Body of pancreas (tissue), 4 donors: ENCODE measurements around the gene FRMD5. TPM values are rescaled to one million over a fixed set of nuclear protein-coding genes. Genes with fewer than 3 reads are reported as not detected.
A peak's percentile ranks its signal among the peaks of the same experiment; 100 is the strongest.

Experiments used
- ATAC-seq: fragments of 150-250 bp; one replicate; pipeline ENCODE4 v1.9.1; 2016
- DNase-seq, 4 donors: peaks; one replicate each; pipeline ENCODE4 v3.0.0-alpha.2; 2019
- H3K27ac ChIP-seq, 4 donors: fragments of 200-600 bp; sonication (generic); 1 replicate in 3 of 4; 2 replicates in 1 of 4; pipeline versions ENCODE4 v1.5.1 to v1.6.1; 2016 to 2019; ENCODE audit warnings: mild to moderate bottlenecking in 1 of 4, mixed read lengths in 1 of 4, moderate library complexity in 1 of 4
- H3K27me3 ChIP-seq, 2 donors: fragments of 200-600 bp; sonication (generic); one replicate each; pipeline ENCODE4 v1.6.0; 2016; ENCODE audit warnings: mild to moderate bottlenecking in 1 of 2
- H3K36me3 ChIP-seq, 2 donors: fragments of 200-600 bp; sonication (generic); replicated peaks in 1 of 2; 2 replicates each; pipeline ENCODE4 v1.5.1; 2016; ENCODE audit warnings: low read depth in 2 of 2; ENCODE audit not compliant: insufficient read depth in 1 of 2
- H3K4me1 ChIP-seq: fragments of 200-600 bp; sonication (generic); one replicate; pipeline ENCODE4 v1.6.0; 2016
- H3K4me3 ChIP-seq, 2 donors: fragments of 200-600 bp; sonication (generic); 1 replicate in 1 of 2; 2 replicates in 1 of 2; pipeline ENCODE4 v1.5.1; 2016 to 2019
- H3K9me3 ChIP-seq, 3 donors: fragments of 200-600 bp; sonication (generic); 1 replicate in 2 of 3; 2 replicates in 1 of 3; pipeline ENCODE4 v1.5.1; 2016
- POLR2A ChIP-seq, 3 donors: fragments of 450-650 bp; IDR thresholded peaks; one replicate each; pipeline ENCODE4 v1.6.1; 2016; ENCODE audit warnings: antibody characterized with exemption in 3 of 3, mild to moderate bottlenecking in 2 of 3
- WGBS, 2 donors: methylation state at CpG; one replicate each; pipeline ENCODE4 v1.1.5; 2017; 5-methylcytosine and 5-hydroxymethylcytosine counted together
- intact Hi-C: fragments of 100-400 bp; cut with DNase I; formaldehyde crosslinking; loops from one replicate; pipeline ENCODE4 v1.15.1; 2023
- total RNA-seq, 2 donors: library from RNA; depleted of rRNA; stranded (reverse); fragments of >200 nt; gene quantifications; one replicate each; pipeline ENCODE4 v1.1.0, GENCODE V29; 2016
- TF ChIP-seq, protein P1 (sequence below), 7 experiments: fragments of 450-650 bp in 4 of 7; fragments of 200-600 bp in 3 of 7; sonication (generic) in 3 of 7; IDR thresholded peaks; one replicate each; pipeline ENCODE4 v1.5.1; 2016 to 2019; ENCODE audit warnings: antibody characterized with exemption in 7 of 7

The FRMD5 gene
- total RNA-seq, 2 donors from 2014 or later: 1.3 TPM; not detected in 1

GRCh38 chr15:43881944-43882343, 313.1 kb downstream of the FRMD5 start:
- no peaks in the 10 kb centered on the region for H3K36me3 ChIP-seq
- H3K4me3 ChIP-seq: no peak overlapping the region
- 75 to 79% methylated on average over 6 to 7 of the region's 7 CpGs for WGBS, 2 donors
- no peak overlapping the region for H3K27ac ChIP-seq
- TF ChIP-seq, protein P1, sequence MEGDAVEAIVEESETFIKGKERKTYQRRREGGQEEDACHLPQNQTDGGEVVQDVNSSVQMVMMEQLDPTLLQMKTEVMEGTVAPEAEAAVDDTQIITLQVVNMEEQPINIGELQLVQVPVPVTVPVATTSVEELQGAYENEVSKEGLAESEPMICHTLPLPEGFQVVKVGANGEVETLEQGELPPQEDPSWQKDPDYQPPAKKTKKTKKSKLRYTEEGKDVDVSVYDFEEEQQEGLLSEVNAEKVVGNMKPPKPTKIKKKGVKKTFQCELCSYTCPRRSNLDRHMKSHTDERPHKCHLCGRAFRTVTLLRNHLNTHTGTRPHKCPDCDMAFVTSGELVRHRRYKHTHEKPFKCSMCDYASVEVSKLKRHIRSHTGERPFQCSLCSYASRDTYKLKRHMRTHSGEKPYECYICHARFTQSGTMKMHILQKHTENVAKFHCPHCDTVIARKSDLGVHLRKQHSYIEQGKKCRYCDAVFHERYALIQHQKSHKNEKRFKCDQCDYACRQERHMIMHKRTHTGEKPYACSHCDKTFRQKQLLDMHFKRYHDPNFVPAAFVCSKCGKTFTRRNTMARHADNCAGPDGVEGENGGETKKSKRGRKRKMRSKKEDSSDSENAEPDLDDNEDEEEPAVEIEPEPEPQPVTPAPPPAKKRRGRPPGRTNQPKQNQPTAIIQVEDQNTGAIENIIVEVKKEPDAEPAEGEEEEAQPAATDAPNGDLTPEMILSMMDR (IDR thresholded peaks at IDR 0.05): peak; percentile 36 to 52 (median 39)
- TF ChIP-seq POLR2A (IDR thresholded peaks at IDR 0.05): no peak
- intact Hi-C loops: no loop called here
- H3K27me3 ChIP-seq: no peaks in the 10 kb centered on the region
- H3K9me3 ChIP-seq: no peaks in the 10 kb centered on the region
- peak; percentile 38 for ATAC-seq
- no peaks in the 10 kb centered on the region for H3K4me1 ChIP-seq
- peak in 3 of 4 donors; percentile 23 to 58 (median 24) for DNase-seq

- no peak overlapping the region for H3K4me3 ChIP-seq
- DNase-seq (no peak), ATAC-seq (no peak)
- no peaks in the 10 kb centered on the region for H3K36me3 ChIP-seq
- H3K9me3 ChIP-seq: no peaks in the 10 kb centered on the region
- 86 to 89% methylated on average over 4 of the region's 4 CpGs for WGBS, 2 donors
- H3K27ac ChIP-seq: no peak overlapping the region
- no peak for TF ChIP-seq POLR2A (IDR thresholded peaks at IDR 0.05)
- TF ChIP-seq, protein P1 (IDR thresholded peaks at IDR 0.05): no peak
- H3K4me1 ChIP-seq: no peaks in the 10 kb centered on the region
- intact Hi-C loops: no loop called here
- H3K27me3 ChIP-seq: no peaks in the 10 kb centered on the region
Observed at GRCh38 chr15:43881245-43881644, 313.8 kb downstream of the FRMD5 start.

DNA sequence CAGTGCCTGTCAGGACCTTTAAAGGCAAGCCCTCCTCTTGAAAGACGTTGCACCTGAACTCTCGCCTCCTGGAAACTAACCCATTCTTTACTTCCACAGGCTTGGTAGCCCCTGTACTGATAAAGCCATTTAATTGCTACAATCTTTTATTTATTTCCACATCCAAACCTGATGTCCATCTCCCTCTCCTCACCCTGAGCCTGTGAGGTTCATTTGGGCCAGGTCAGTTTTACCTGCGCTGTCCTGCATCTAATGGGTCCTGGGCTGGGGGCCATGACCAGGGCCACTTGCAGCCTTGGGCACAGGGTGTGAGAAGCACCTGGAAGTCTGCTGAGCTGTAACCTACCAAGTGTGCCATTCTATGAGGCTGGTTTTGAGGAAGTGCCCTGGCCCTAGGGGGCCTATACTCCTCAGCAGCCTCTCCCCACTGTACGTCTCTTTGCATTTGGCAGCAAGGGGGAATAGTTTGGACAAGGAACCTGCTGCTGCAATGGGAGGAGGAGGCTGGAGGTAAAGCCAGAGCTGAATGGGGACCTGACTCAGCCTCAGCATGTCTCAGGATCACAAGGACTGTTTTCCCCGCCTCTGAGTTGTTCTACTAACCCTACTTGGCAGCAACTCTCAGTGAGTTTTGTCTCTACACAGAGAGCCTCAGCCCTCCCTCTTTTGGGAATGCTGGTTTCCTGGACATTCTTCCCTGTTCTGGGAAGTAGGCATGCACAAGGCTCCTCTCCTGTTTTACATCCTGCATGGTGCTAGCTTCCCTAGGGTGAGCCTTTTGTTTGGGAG, 314.5 kb downstream of the FRMD5 start:
- ATAC-seq (no peak), DNase-seq (no peak)
- Histone ChIP-seq H3K9me3 (no peaks in the 10 kb centered on the region), H3K27me3 (no peaks in the 10 kb centered on the region), H3K36me3 (no peaks in the 10 kb centered on the region), H3K4me3 (no peak overlapping the region), H3K4me1 (no peaks in the 10 kb centered on the region), H3K27ac (no peak overlapping the region)
- WGBS, 2 donors: 93 to 95% methylated on average over 5 of the region's 5 CpGs
- TF ChIP-seq POLR2A (IDR thresholded peaks at IDR 0.05): no peak
- TF ChIP-seq, protein P1 (IDR thresholded peaks at IDR 0.05): no peak
- intact Hi-C loops: no loop called here

- ATAC-seq (no peak), DNase-seq (no peak)
- Histone ChIP-seq H3K36me3 (no peaks in the 10 kb centered on the region), H3K4me3 (no peak overlapping the region), H3K27me3 (no peaks in the 10 kb centered on the region), H3K27ac (no peak overlapping the region), H3K4me1 (no peaks in the 10 kb centered on the region), H3K9me3 (no peaks in the 10 kb centered on the region)
- WGBS, 2 donors: 86 to 88% methylated on average over 15 of the region's 15 CpGs
- TF ChIP-seq, protein P1 (IDR thresholded peaks at IDR 0.05): no peak
- no peak for TF ChIP-seq POLR2A (IDR thresholded peaks at IDR 0.05)
- intact Hi-C loops: loop anchor here (10.0 kb wide), 1 partner anchor 185 kb away; no protein-coding TSS in a partner anchor
Observed at GRCh38 chr15:43879386-43880355, 315.4 kb downstream of the FRMD5 start.
